HUES64 (cell line): ENCODE results near the gene CLMN.

Experiments used
- H3K27ac ChIP-seq: 2 replicates; pipeline ENCODE4 v1.7.0; 2013; ENCODE audit warnings: low read depth, low read length, inconsistent platforms
- H3K27me3 ChIP-seq: 2 replicates; pipeline ENCODE4 v1.6.1; 2013; ENCODE audit warnings: mild to moderate bottlenecking, low read length; ENCODE audit not compliant: insufficient read depth
- H3K36me3 ChIP-seq: 2 replicates; pipeline ENCODE4 v1.6.1; 2013; ENCODE audit warnings: mild to moderate bottlenecking, low read length; ENCODE audit not compliant: insufficient read depth
- H3K4me1 ChIP-seq: 2 replicates; pipeline ENCODE4 v1.6.1; 2013; ENCODE audit warnings: mild to moderate bottlenecking, low read length, moderate library complexity; ENCODE audit not compliant: insufficient read depth
- H3K4me3 ChIP-seq: 2 replicates; pipeline ENCODE4 v1.5.1; 2013; ENCODE audit warnings: mild to moderate bottlenecking, low read length, moderate library complexity
- H3K9ac ChIP-seq: 2 replicates; pipeline ENCODE4 v1.6.1; 2013; ENCODE audit warnings: mild to moderate bottlenecking, low read depth, low read length
- H3K9me3 ChIP-seq: 2 replicates; pipeline ENCODE4 v1.6.1; 2013; ENCODE audit warnings: low read depth, low read length; ENCODE audit not compliant: insufficient read depth
- WGBS: fragments of 150-250, 120-280 bp; methylation state at CpG from one replicate; pipeline ENCODE4 v1.1.7; 2013; ENCODE audit warnings: missing lambda C conversion rate; 5-methylcytosine and 5-hydroxymethylcytosine counted together

CLMN gene

DNA sequence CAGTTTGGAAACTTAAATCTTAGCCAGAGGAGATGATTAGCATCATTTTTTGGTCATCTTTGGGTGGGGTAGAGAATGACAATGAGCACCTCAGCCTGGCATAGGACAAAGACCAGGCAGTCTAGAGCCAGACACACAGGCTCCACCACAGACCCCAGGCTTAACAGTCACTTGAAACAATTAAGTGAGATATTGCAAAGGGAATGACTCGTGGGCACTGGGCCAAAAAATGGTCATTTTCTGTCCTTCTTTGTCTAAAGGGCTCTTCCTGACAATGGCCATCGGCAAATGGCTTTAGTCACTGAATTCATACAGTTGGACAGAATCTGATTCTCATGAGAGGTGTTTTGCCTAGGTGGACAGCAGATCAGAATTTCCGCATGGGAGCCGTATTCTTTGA, 84.4 kb downstream of the CLMN start:
- no peaks in the 10 kb centered on the region for H3K9me3 ChIP-seq
- no peak overlapping the region for H3K27ac ChIP-seq
- WGBS: 94% methylated on average over 4 of the region's 4 CpGs
- H3K9ac ChIP-seq: no peak overlapping the region
- H3K4me3 ChIP-seq: no peak overlapping the region
- no peaks in the 10 kb centered on the region for H3K4me1 ChIP-seq
- no peaks in the 10 kb centered on the region for H3K36me3 ChIP-seq
- no peaks in the 10 kb centered on the region for H3K27me3 ChIP-seq

- H3K4me3 ChIP-seq: no peak overlapping the region
- WGBS: 84% methylated on average over 8 of the region's 8 CpGs
- no peaks in the 10 kb centered on the region for H3K4me1 ChIP-seq
- H3K36me3 ChIP-seq: no peaks in the 10 kb centered on the region
- no peaks in the 10 kb centered on the region for H3K9me3 ChIP-seq
- H3K27me3 ChIP-seq: no peaks in the 10 kb centered on the region
- H3K27ac ChIP-seq: no peak overlapping the region
- H3K9ac ChIP-seq: no peak overlapping the region
Observed at GRCh38 chr14:95234426-95234825, 85.3 kb downstream of the CLMN start.

DNA sequence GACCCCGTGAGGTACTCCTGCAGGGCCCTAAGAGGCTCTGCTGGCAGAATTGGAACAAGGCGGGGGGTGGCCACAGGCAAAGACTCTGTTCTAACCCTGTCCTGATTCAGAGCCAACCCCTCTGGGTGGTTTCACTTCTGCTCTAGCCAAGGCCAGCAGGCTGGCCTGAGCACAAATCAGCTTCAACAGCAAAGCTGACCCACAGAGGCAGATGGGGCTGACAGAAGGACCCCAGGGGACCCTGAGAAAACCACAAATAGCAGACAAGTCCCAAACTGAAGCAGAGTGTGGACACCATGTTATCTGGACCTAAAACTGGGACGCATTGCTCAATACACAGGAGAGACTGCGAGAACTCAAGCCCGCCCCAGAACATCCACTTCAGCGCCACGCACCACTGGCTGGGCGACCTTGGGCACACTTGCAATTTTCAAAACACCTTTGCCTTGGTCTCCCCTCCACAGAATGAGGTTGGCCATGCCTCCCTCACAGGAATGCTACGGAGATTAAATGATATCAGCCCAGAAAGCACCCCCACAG, 85.9 kb downstream of the CLMN start:
- WGBS: 93% methylated on average over 9 of the region's 9 CpGs
- no peaks in the 10 kb centered on the region for H3K36me3 ChIP-seq
- no peaks in the 10 kb centered on the region for H3K4me1 ChIP-seq
- no peak overlapping the region for H3K9ac ChIP-seq
- H3K27ac ChIP-seq: no peak overlapping the region
- no peak overlapping the region for H3K4me3 ChIP-seq
- H3K9me3 ChIP-seq: no peaks in the 10 kb centered on the region
- no peaks in the 10 kb centered on the region for H3K27me3 ChIP-seq

GRCh38 chr14:95232894-95233584, 86.7 kb downstream of the CLMN start:
- Histone ChIP-seq H3K36me3 (no peaks in the 10 kb centered on the region), H3K9me3 (no peaks in the 10 kb centered on the region), H3K4me1 (no peaks in the 10 kb centered on the region), H3K27me3 (no peaks in the 10 kb centered on the region), H3K27ac (no peak overlapping the region), H3K9ac (no peak overlapping the region), H3K4me3 (no peak overlapping the region)
- WGBS: 92% methylated on average over 3 of the region's 3 CpGs

GRCh38 chr14:95231966-95232633, 87.6 kb downstream of the CLMN start:
- WGBS: 86% methylated on average over 12 of the region's 12 CpGs
- no peak overlapping the region for H3K9ac ChIP-seq

GRCh38 chr14:95229749-95230148, 90.0 kb downstream of the CLMN start:
- WGBS: 76% methylated on average over 6 of the region's 6 CpGs

More at GRCh38 chr14:95231966-95232633, 87.6 kb downstream of the CLMN start:
- no peaks in the 10 kb centered on the region for H3K36me3 ChIP-seq
- no peaks in the 10 kb centered on the region for H3K27me3 ChIP-seq
- H3K27ac ChIP-seq: no peak overlapping the region
- no peaks in the 10 kb centered on the region for H3K4me1 ChIP-seq
- no peak overlapping the region for H3K4me3 ChIP-seq
- no peaks in the 10 kb centered on the region for H3K9me3 ChIP-seq

GRCh38 chr14:95228240-95228639, 91.5 kb downstream of the CLMN start:
- H3K9me3 ChIP-seq: no peaks in the 10 kb centered on the region
- no peaks in the 10 kb centered on the region for H3K27me3 ChIP-seq
- no peak overlapping the region for H3K9ac ChIP-seq
- 90% methylated on average over 7 of the region's 7 CpGs for WGBS
- H3K4me1 ChIP-seq: no peaks in the 10 kb centered on the region
- no peak overlapping the region for H3K27ac ChIP-seq
- H3K36me3 ChIP-seq: no peaks in the 10 kb centered on the region
- no peak overlapping the region for H3K4me3 ChIP-seq

More at GRCh38 chr14:95229749-95230148, 90.0 kb downstream of the CLMN start:
- Histone ChIP-seq H3K4me3 (no peak overlapping the region), H3K9me3 (no peaks in the 10 kb centered on the region), H3K27ac (no peak overlapping the region), H3K27me3 (no peaks in the 10 kb centered on the region), H3K9ac (no peak overlapping the region), H3K36me3 (no peaks in the 10 kb centered on the region), H3K4me1 (no peaks in the 10 kb centered on the region)

GRCh38 chr14:95227279-95227860, 92.3 kb downstream of the CLMN start:
- Histone ChIP-seq H3K9me3 (no peaks in the 10 kb centered on the region), H3K27ac (no peak overlapping the region), H3K4me1 (peaks cover 4% of the 10 kb centered on the region; the same call in 1 of the 2 replicates), H3K9ac (no peak overlapping the region), H3K27me3 (no peaks in the 10 kb centered on the region), H3K36me3 (no peaks in the 10 kb centered on the region), H3K4me3 (no peak overlapping the region)
- WGBS: 90% methylated on average over 19 of the region's 19 CpGs

GRCh38 chr14:95226801-95227200, 92.9 kb downstream of the CLMN start:
- H3K4me3 ChIP-seq: no peak overlapping the region
- WGBS: 94% methylated on average over 8 of the region's 8 CpGs
- H3K9ac ChIP-seq: no peak overlapping the region
- no peaks in the 10 kb centered on the region for H3K36me3 ChIP-seq
- H3K4me1 ChIP-seq: peaks cover 8% of the 10 kb centered on the region
- no peak overlapping the region for H3K27ac ChIP-seq
- H3K9me3 ChIP-seq: no peaks in the 10 kb centered on the region
- H3K27me3 ChIP-seq: no peaks in the 10 kb centered on the region

DNA sequence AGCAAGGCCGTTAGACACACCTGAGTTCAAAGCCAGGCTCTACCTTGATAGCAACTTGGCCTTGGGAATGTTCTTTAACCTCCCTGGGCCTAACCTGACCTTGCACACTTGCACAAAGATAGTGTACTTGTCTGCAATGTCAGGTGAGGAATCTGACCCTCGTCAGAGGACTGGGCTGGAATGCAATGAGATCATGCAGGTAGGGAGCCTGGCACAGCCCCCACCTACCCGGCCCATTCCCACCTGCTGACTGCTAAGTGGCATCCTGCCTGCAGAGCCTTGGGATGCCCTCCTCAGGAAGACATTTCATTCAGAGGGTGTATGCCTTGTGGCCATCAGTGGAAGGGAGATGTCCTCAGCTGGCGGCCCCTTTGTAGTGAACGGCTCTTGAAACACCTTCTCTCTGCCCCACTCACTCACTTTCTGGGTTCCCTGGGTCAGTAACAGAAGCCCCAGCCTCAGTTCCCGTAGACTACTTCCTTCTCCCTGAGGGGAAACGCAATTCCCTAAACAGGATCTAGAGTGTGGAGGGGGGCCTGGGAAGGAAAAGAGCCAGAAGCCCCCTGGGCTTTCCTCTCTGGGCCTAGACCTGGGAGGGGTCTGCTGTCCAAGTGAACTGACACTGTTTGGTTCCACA, 94.3 kb downstream of the CLMN start:
- H3K4me1 ChIP-seq: peaks cover 22% of the 10 kb centered on the region
- H3K36me3 ChIP-seq: no peaks in the 10 kb centered on the region
- no peaks in the 10 kb centered on the region for H3K9me3 ChIP-seq
- 90% methylated on average over 7 of the region's 7 CpGs for WGBS
- no peak overlapping the region for H3K9ac ChIP-seq
- no peak overlapping the region for H3K4me3 ChIP-seq
- H3K27ac ChIP-seq: no peak overlapping the region
- H3K27me3 ChIP-seq: no peaks in the 10 kb centered on the region

GRCh38 chr14:95222870-95223398, 96.8 kb downstream of the CLMN start:
- no peak overlapping the region for H3K4me3 ChIP-seq
- 91% methylated on average over 3 of the region's 3 CpGs for WGBS
- no peak overlapping the region for H3K9ac ChIP-seq
- no peaks in the 10 kb centered on the region for H3K27me3 ChIP-seq
- H3K27ac ChIP-seq: no peak overlapping the region
- no peaks in the 10 kb centered on the region for H3K9me3 ChIP-seq
- peaks cover 28% of the 10 kb centered on the region for H3K4me1 ChIP-seq
- H3K36me3 ChIP-seq: no peaks in the 10 kb centered on the region
